IMR-90 (cell line): Measurements from ENCODE around the gene IL12A.

Experiments
- BHLHE40 ChIP-seq: fragments of 150-350 bp; IDR thresholded peaks from 2 replicates; pipeline ENCODE4 v1.6.1; 2016; ENCODE audit warnings: mild to moderate bottlenecking, low read depth, low read length
- MAFK ChIP-seq: IDR thresholded peaks from 2 replicates; pipeline ENCODE4 v1.6.1; 2012; ENCODE audit warnings: low read depth, low read length, improper control_type of control experiment
- MAZ ChIP-seq: IDR thresholded peaks from 2 replicates; pipeline ENCODE4 v1.6.1; 2012; ENCODE audit warnings: low read depth, mild to moderate bottlenecking, low read length, improper control_type of control experiment, moderate library complexity, borderline replicate concordance
- MXI1 ChIP-seq: IDR thresholded peaks from 2 replicates; pipeline ENCODE4 v1.6.1; 2012; ENCODE audit warnings: low read depth, mild to moderate bottlenecking, low read length, moderate library complexity, borderline replicate concordance
- NFE2L2 ChIP-seq: fragments of 150-350 bp; IDR thresholded peaks from 2 replicates; pipeline ENCODE4 v1.6.1; 2016; ENCODE audit warnings: low read depth, mild to moderate bottlenecking, low read length
- POLR2A ChIP-seq: IDR thresholded peaks from 2 replicates; pipeline ENCODE4 v1.6.1; 2012; ENCODE audit warnings: mild to moderate bottlenecking, low read depth, low read length
- RAD21 ChIP-seq: IDR thresholded peaks from 2 replicates; pipeline ENCODE4 v1.6.1; 2012; ENCODE audit warnings: low read length, improper control_type of control experiment
- RCOR1 ChIP-seq: IDR thresholded peaks from 2 replicates; pipeline ENCODE4 v1.6.1; 2012; ENCODE audit warnings: mild to moderate bottlenecking, low read length, improper control_type of control experiment; ENCODE audit not compliant: insufficient replicate concordance
- RFX5 ChIP-seq: IDR thresholded peaks from 2 replicates; pipeline ENCODE4 v1.8.0; 2012; ENCODE audit warnings: low read depth, mild to moderate bottlenecking, low read length, moderate library complexity
- SMC3 ChIP-seq: fragments of 150-350 bp; IDR thresholded peaks from 2 replicates; pipeline ENCODE4 v1.6.1; 2016; ENCODE audit warnings: low read depth, mild to moderate bottlenecking, antibody characterized with exemption, low read length, moderate library complexity
- TF ChIP-seq, protein P1 (sequence below): conservative IDR thresholded peaks from 2 replicates; pipeline ENCODE4 v1.5.1; 2012; ENCODE audit warnings: mild to moderate bottlenecking, low read depth, low read length, improper control_type of control experiment
- TF ChIP-seq, protein P2 (sequence below): fragments of 150-350 bp; IDR thresholded peaks from 2 replicates; pipeline ENCODE4 v1.6.1; 2016; ENCODE audit warnings: low read depth, mild to moderate bottlenecking, low read length, moderate library complexity, borderline replicate concordance

GRCh38 chr3:159987291-159987711 lies 1.3 kb upstream of the IL12A start:
- TF ChIP-seq, protein P1, sequence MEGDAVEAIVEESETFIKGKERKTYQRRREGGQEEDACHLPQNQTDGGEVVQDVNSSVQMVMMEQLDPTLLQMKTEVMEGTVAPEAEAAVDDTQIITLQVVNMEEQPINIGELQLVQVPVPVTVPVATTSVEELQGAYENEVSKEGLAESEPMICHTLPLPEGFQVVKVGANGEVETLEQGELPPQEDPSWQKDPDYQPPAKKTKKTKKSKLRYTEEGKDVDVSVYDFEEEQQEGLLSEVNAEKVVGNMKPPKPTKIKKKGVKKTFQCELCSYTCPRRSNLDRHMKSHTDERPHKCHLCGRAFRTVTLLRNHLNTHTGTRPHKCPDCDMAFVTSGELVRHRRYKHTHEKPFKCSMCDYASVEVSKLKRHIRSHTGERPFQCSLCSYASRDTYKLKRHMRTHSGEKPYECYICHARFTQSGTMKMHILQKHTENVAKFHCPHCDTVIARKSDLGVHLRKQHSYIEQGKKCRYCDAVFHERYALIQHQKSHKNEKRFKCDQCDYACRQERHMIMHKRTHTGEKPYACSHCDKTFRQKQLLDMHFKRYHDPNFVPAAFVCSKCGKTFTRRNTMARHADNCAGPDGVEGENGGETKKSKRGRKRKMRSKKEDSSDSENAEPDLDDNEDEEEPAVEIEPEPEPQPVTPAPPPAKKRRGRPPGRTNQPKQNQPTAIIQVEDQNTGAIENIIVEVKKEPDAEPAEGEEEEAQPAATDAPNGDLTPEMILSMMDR = 0 out of 2 replicates have a peak, but pooled peaks have one; percentile 21
- TF ChIP-seq MXI1 = no peak
- no peak for TF ChIP-seq NFE2L2
- no peak for TF ChIP-seq RAD21
- TF ChIP-seq POLR2A = no peak
- no peak for TF ChIP-seq MAZ
- no peak for TF ChIP-seq RFX5
- TF ChIP-seq SMC3 = no peak
- TF ChIP-seq, protein P2, sequence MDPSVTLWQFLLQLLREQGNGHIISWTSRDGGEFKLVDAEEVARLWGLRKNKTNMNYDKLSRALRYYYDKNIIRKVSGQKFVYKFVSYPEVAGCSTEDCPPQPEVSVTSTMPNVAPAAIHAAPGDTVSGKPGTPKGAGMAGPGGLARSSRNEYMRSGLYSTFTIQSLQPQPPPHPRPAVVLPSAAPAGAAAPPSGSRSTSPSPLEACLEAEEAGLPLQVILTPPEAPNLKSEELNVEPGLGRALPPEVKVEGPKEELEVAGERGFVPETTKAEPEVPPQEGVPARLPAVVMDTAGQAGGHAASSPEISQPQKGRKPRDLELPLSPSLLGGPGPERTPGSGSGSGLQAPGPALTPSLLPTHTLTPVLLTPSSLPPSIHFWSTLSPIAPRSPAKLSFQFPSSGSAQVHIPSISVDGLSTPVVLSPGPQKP = no peak
- TF ChIP-seq BHLHE40 = no peak
- no peak for TF ChIP-seq MAFK
- no peak for TF ChIP-seq RCOR1
